ENCODE results near the gene RSKR. TPM values are rescaled to one million over a fixed set of nuclear protein-coding genes. Genes with fewer than 3 reads are reported as not detected.
A peak's percentile ranks its signal among the peaks of the same experiment; 100 is the strongest.
"Not testable (repeated sequence)": the region's sequence is repeated elsewhere in the genome, so short reads cannot be mapped to it uniquely, and the experiment has no call there.

Gene RSKR
- 38.4 and 42.9 TPM in 2 replicates for total RNA-seq

- DNase-seq (ENCODE audit: low spot score) = no peak
- peaks cover 61% of the 10 kb centered on the region for H3K36me3 Mint-ChIP-seq (ENCODE audit: low read depth)
- H3K27me3 Mint-ChIP-seq (ENCODE audit: insufficient read depth) = no peaks in the 10 kb centered on the region
- intact Hi-C loops (cut with micrococcal nuclease) = loop anchor here (1.0 to 5.0 kb wide), 3 partner anchors 15 to 120 kb away; partner anchors contain the start of gene SPAG5
- H3K4me3 Mint-ChIP-seq = no peak within 1 kb of the TSS
- no peaks in the 10 kb centered on the region for H3K9me3 Mint-ChIP-seq
- H3K27ac Mint-ChIP-seq = no peak within 1 kb of the TSS
- H3K4me1 Mint-ChIP-seq (ENCODE audit: low read depth) = no peaks in the 10 kb centered on the region
These were observed at the start of gene RSKR for GRCh38 chr17:28613931-28614381. RSKR (minus strand) TSS chr17:28614185; CDS start chr17:28614161, 24 bp downstream.

GRCh38 chr17:28663723-28664122 is 49.7 kb upstream of the RSKR start:
- intact Hi-C loops (cut with micrococcal nuclease) = loop anchor here (5.0 kb wide), 2 partner anchors 91 to 289 kb away; partner anchors contain the start of genes PHF12 and PIGS
- Mint-ChIP-seq H3K27me3 (ENCODE audit: insufficient read depth) (no peaks in the 10 kb centered on the region), H3K4me3 (peak overlapping the region; percentile 100), H3K36me3 (ENCODE audit: low read depth) (peaks cover 38% of the 10 kb centered on the region), H3K4me1 (ENCODE audit: low read depth) (peaks cover 67% of the 10 kb centered on the region), H3K27ac (peak overlapping the region; percentile 99), H3K9me3 (no peaks in the 10 kb centered on the region)
- DNase-seq (ENCODE audit: low spot score) = no peak

GRCh38 chr17:28662527-28662829 is 48.5 kb upstream of the RSKR start:
- no peak for DNase-seq (ENCODE audit: low spot score)
- Mint-ChIP-seq H3K36me3 (ENCODE audit: low read depth) (peaks cover 38% of the 10 kb centered on the region), H3K9me3 (no peaks in the 10 kb centered on the region), H3K4me1 (ENCODE audit: low read depth) (peaks cover 55% of the 10 kb centered on the region), H3K27me3 (ENCODE audit: insufficient read depth) (no peaks in the 10 kb centered on the region), H3K4me3 (peak overlapping the region; percentile 100), H3K27ac (peak overlapping the region; percentile 99)
- intact Hi-C loops (cut with micrococcal nuclease) = loop anchor here (1.0 to 5.0 kb wide), 4 partner anchors 17 to 290 kb away; partner anchors contain the start of genes BLTP2, PHF12, PIGS and PROCA1

- H3K4me3 Mint-ChIP-seq = peak within 1 kb of the TSS; percentile 100
- peaks cover 37% of the 10 kb centered on the region for H3K36me3 Mint-ChIP-seq (ENCODE audit: low read depth)
- intact Hi-C loops (cut with micrococcal nuclease) = loop anchor here (1.0 to 5.0 kb wide), 5 partner anchors 17 to 290 kb away; partner anchors contain the start of genes BLTP2, PHF12, PIGS and PROCA1
- peak; percentile 90 for DNase-seq (ENCODE audit: low spot score)
- no peaks in the 10 kb centered on the region for H3K9me3 Mint-ChIP-seq
- peaks cover 53% of the 10 kb centered on the region for H3K4me1 Mint-ChIP-seq (ENCODE audit: low read depth)
- H3K27ac Mint-ChIP-seq = peak within 1 kb of the TSS; percentile 99
- H3K27me3 Mint-ChIP-seq (ENCODE audit: insufficient read depth) = no peaks in the 10 kb centered on the region
These were observed 47.9 kb upstream of the RSKR start, which contains the start of the genes SDF2 and SUPT6H for GRCh38 chr17:28661635-28662526. SDF2 (minus strand) TSS chr17:28661906; CDS start chr17:28661876, 30 bp downstream. SUPT6H (plus strand) TSS chr17:28662205; CDS start chr17:28673402, 11,197 bp downstream.

- DNase-seq (ENCODE audit: low spot score); H3K4me3 Mint-ChIP-seq; H3K27ac Mint-ChIP-seq; intact Hi-C loops (cut with micrococcal nuclease); H3K27me3 Mint-ChIP-seq (ENCODE audit: insufficient read depth); H3K9me3 Mint-ChIP-seq: not testable (repeated sequence)
- peaks cover 39% of the 10 kb centered on the region for H3K4me1 Mint-ChIP-seq (ENCODE audit: low read depth)
- H3K36me3 Mint-ChIP-seq (ENCODE audit: low read depth) = peaks cover 32% of the 10 kb centered on the region
These were observed 45.5 kb upstream of the RSKR start for GRCh38 chr17:28659497-28659881.

GRCh38 chr17:28658766-28659496 is 44.9 kb upstream of the RSKR start:
- H3K27me3 Mint-ChIP-seq (ENCODE audit: insufficient read depth); H3K4me3 Mint-ChIP-seq; H3K9me3 Mint-ChIP-seq; DNase-seq (ENCODE audit: low spot score); H3K27ac Mint-ChIP-seq; intact Hi-C loops (cut with micrococcal nuclease): not testable (repeated sequence)
- Mint-ChIP-seq H3K4me1 (ENCODE audit: low read depth) (peaks cover 35% of the 10 kb centered on the region), H3K36me3 (ENCODE audit: low read depth) (peaks cover 29% of the 10 kb centered on the region)

- H3K9me3 Mint-ChIP-seq; intact Hi-C loops (cut with micrococcal nuclease); H3K27me3 Mint-ChIP-seq (ENCODE audit: insufficient read depth); H3K4me3 Mint-ChIP-seq; DNase-seq (ENCODE audit: low spot score); H3K27ac Mint-ChIP-seq: not testable (repeated sequence)
- Mint-ChIP-seq H3K4me1 (ENCODE audit: low read depth) (peaks cover 29% of the 10 kb centered on the region), H3K36me3 (ENCODE audit: low read depth) (peaks cover 29% of the 10 kb centered on the region)
These were observed 44.4 kb upstream of the RSKR start for GRCh38 chr17:28658342-28658741.

- no peak overlapping the region for H3K4me3 Mint-ChIP-seq
- no peaks in the 10 kb centered on the region for H3K9me3 Mint-ChIP-seq
- H3K4me1 Mint-ChIP-seq (ENCODE audit: low read depth) = peaks cover 28% of the 10 kb centered on the region
- no peaks in the 10 kb centered on the region for H3K27me3 Mint-ChIP-seq (ENCODE audit: insufficient read depth)
- H3K36me3 Mint-ChIP-seq (ENCODE audit: low read depth) = peaks cover 29% of the 10 kb centered on the region
- no peak overlapping the region for H3K27ac Mint-ChIP-seq
- DNase-seq (ENCODE audit: low spot score) = no peak
- intact Hi-C loops (cut with micrococcal nuclease) = no loop called here
These were observed 43.8 kb upstream of the RSKR start for GRCh38 chr17:28657756-28658155.

- intact Hi-C loops (cut with micrococcal nuclease) = no loop called here
- Mint-ChIP-seq H3K27ac (no peak overlapping the region), H3K4me1 (ENCODE audit: low read depth) (peaks cover 9% of the 10 kb centered on the region), H3K27me3 (ENCODE audit: insufficient read depth) (no peaks in the 10 kb centered on the region), H3K9me3 (no peaks in the 10 kb centered on the region), H3K4me3 (no peak overlapping the region), H3K36me3 (ENCODE audit: low read depth) (peaks cover 34% of the 10 kb centered on the region)
- DNase-seq (ENCODE audit: low spot score) = no peak
These were observed 41.2 kb upstream of the RSKR start for GRCh38 chr17:28655160-28655559.

GRCh38 chr17:28648698-28649097 is 34.7 kb upstream of the RSKR start:
- no peak overlapping the region for H3K4me3 Mint-ChIP-seq
- no peak for DNase-seq (ENCODE audit: low spot score)
- H3K9me3 Mint-ChIP-seq = no peaks in the 10 kb centered on the region
- H3K27me3 Mint-ChIP-seq (ENCODE audit: insufficient read depth) = no peaks in the 10 kb centered on the region
- peaks cover 24% of the 10 kb centered on the region for H3K36me3 Mint-ChIP-seq (ENCODE audit: low read depth)
- peaks cover 27% of the 10 kb centered on the region for H3K4me1 Mint-ChIP-seq (ENCODE audit: low read depth)
- intact Hi-C loops (cut with micrococcal nuclease) = loop anchor here (10.0 kb wide), 1 partner anchor 276 kb away; no protein-coding TSS in a partner anchor
- H3K27ac Mint-ChIP-seq = no peak overlapping the region

GRCh38 chr17:28646039-28646754 is 32.2 kb upstream of the RSKR start:
- peaks cover 33% of the 10 kb centered on the region for H3K4me1 Mint-ChIP-seq (ENCODE audit: low read depth)
- H3K4me3 Mint-ChIP-seq = peak overlapping the region; percentile 91
- H3K27me3 Mint-ChIP-seq (ENCODE audit: insufficient read depth) = no peaks in the 10 kb centered on the region
- no peaks in the 10 kb centered on the region for H3K9me3 Mint-ChIP-seq
- no peak for DNase-seq (ENCODE audit: low spot score)
- intact Hi-C loops (cut with micrococcal nuclease) = loop anchor here (10.0 kb wide), 1 partner anchor 279 kb away; no protein-coding TSS in a partner anchor
- peaks cover 25% of the 10 kb centered on the region for H3K36me3 Mint-ChIP-seq (ENCODE audit: low read depth)
- H3K27ac Mint-ChIP-seq = peak overlapping the region; percentile 56

GRCh38 chr17:28645576-28645939 is 31.6 kb upstream of the RSKR start:
- Mint-ChIP-seq H3K27ac (peak overlapping the region; percentile 56), H3K9me3 (no peaks in the 10 kb centered on the region), H3K4me3 (peak overlapping the region; percentile 91), H3K4me1 (ENCODE audit: low read depth) (peaks cover 33% of the 10 kb centered on the region), H3K27me3 (ENCODE audit: insufficient read depth) (no peaks in the 10 kb centered on the region), H3K36me3 (ENCODE audit: low read depth) (peaks cover 25% of the 10 kb centered on the region)
- intact Hi-C loops (cut with micrococcal nuclease) = loop anchor here (1.0 to 10.0 kb wide), 7 partner anchors 17 to 307 kb away; partner anchors contain the start of genes PIGS, PROCA1, RPL23A and SPAG5
- DNase-seq (ENCODE audit: low spot score) = no peak
